GM08714 (cell line): Measurements from ENCODE around the gene KLK1.

Source experiments
- H3K4me3 ChIP-seq: fragments of 200-500 bp; sonication (Bioruptor generic); 2 replicates; pipeline ENCODE4 v1.5.1; 2014; ENCODE audit warnings: mild to moderate bottlenecking, low read length, inconsistent platforms
- ZNF274 ChIP-seq: IDR thresholded peaks from 2 replicates; pipeline ENCODE4 v1.6.1; 2012; ENCODE audit warnings: mild to moderate bottlenecking, low read depth, low read length

KLK1 gene

DNA sequence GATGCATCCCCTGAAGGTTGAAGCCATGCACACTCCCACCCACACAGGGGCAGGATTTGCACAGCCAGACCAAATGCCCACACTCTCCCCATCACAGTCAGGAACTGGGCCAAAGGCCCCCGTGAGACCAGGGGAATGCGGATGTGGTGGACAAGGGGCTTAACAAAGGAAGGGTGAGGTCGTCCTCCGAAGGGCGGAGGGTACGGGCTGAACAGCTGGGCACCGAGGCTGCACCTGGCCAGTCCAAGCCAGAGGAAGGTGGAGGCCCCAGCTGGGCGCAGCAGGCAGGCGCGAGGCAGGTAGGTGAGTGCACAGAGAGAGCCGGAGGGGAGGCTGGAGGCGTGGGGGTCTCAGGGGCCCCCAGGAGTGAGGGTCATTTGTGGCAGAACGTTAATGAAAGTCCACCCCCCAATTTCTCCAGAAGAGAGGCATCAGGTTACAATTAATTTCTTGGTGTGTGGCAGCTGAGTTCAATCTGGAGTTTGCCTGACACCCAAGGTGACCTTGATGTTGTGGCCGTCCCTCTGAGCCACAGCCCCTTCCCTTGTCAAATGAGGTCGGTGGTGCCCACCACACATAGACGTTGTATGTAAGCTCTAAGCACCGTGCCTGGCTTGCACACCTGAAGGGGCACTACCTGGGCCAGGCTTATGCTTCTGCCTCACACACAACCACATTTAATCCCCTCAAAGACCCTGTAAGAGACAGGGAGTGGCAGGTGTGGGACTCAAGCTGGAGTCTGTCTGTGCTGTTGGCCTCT, 6.9 kb upstream of the KLK1 start:
- TF ChIP-seq ZNF274 = no peak

DNA sequence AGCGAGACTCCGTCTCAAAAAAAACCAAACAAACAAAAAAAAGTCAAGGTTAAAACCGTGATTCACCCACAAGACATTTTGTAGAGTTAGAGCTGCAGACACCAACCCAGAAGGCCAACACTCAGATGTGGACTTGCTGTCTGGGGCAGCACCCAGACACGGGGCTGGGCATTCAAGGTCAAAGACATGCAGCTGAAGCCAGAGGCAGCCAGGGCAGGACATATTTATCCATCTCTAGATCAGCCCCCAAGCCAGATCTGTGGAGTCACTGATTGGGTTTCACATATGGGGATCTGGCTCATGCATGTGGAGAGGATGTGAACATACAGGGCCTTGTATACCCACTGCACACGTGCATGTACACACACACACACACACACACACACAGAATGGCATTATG, 6.2 kb upstream of the KLK1 start:
- H3K4me3 ChIP-seq = no peak overlapping the region
- TF ChIP-seq ZNF274 = no peak

More for the DNA sequence above, 6.9 kb upstream of the KLK1 start:
- H3K4me3 ChIP-seq = no peak overlapping the region

DNA sequence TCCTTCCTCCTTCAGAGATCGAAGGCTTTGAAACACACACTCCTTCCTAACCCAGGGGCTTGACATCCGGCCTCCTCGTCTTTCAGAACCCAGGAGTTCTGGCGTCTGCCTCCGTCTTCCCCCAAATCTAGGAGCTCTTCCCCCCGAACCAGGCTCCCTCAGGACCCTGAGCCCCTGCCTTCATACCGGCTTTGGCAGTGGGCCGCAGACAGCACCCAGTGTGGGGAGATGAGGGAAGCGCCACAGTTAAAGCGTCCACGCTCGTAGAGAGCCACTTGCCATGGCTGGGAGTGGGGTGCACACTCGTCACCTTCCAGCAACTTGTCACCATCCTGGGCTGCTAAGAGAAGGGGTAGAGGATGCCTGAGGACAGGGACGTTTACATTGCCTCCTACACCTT, 3.9 kb upstream of the KLK1 start:
- no peak for TF ChIP-seq ZNF274

DNA sequence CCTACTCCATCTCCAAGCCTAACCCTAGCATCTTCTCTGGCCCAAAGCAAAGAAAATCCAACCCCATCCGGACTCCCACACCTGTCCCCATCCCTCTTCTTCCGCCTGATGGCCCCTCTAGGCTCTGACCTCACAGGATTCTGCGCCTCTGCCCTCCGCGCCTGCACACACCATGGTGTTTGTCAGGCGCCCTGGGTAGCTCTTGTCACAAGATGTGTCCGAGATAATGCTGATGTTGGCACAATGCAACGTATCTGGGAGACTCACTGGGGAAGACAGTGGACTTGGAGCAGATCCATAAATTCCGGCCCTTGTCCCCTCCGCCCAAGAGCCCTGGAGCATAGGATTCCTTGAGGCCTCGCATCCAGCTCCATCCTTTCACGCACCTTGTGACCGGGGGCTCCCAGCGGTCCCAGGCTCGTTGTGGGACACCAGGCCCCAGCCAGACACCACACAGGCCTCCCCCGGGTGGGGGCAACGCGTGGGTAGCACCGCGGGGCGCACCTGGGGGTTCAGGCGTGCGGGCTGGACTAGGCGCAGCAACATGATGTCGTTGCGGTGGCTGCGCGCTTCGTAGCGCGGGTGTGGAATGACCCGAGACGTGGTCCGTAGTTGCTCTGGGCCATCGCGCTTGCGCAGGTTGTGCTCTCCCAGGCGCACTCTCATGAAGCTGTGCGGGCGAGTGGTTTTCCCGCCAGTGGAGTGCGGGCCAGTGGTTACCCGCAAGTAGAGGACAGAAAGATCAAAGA, 3.1 kb upstream of the KLK1 start:
- TF ChIP-seq ZNF274 = no peak
- H3K4me3 ChIP-seq = no peak overlapping the region

More for the DNA sequence above, 3.9 kb upstream of the KLK1 start:
- H3K4me3 ChIP-seq = no peak overlapping the region

DNA sequence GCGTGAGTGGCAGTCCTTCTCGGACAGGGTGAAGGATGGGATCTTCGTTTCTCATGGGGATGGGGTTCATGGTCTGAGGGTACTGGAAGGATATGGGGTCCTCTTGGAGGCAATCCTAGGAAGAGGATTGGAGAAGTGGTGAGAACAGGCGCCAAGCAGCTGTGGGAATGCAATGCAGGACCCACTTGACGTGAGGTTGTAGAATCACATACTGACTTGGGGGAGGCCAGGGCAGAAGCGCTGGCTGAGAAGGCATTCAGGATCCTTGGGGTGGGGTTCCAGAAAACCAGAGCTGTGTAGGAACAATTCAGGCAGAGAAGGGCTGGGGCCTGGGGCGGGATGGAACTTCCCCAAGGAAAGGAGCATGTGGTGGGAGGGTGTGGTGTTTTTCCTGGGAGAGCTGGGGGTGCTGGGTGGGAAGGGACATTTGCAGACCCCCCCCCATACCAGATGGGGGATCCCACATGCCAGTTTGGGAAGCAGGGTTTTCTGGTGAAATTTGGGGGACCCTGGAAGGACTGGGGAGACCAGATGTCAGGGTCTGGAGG, 852 bp downstream of the KLK1 start:
- H3K4me3 ChIP-seq = no peak overlapping the region
- TF ChIP-seq ZNF274 = no peak

DNA sequence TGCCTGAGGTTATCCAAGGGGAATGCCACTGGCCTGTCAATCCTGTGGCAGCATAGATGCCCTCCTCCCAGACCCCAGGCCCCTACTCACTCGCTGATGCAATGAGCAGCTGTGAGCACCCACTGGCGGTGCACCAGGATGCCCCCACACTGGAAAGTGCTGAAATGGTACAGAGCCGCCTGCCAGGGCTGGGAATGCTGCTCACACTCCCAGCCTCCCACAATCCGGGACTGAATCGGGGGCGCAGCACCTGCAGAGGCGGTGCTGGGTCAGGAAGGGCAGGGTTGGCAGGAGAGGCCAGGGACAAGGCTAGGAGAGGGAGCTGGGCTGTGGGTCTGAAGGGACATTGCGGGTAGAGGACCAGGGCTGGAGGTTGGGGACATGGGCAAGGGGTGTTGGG, 2.0 kb downstream of the KLK1 start:
- H3K4me3 ChIP-seq = no peak overlapping the region
- no peak for TF ChIP-seq ZNF274

DNA sequence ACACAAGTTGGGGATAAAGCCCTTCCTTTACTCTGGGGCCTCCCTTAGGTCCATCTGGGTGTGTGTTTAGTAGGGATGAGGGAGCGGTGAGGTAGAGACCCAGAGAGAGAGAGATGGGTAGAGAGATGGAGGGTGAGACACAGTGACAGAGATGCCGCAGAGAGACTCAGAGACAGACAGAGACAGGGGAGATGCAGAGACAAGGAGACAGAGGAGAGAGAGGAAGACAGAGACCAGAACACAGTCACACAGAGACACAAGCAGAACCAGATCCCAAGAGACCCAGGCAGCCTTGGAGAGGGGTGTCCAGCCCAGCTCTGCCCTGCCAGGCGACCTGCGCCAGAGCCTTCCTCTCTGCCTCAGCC, 2.4 kb downstream of the KLK1 start:
- no peak overlapping the region; the same call in 1 of the 2 replicates for H3K4me3 ChIP-seq
- TF ChIP-seq ZNF274 = no peak

DNA sequence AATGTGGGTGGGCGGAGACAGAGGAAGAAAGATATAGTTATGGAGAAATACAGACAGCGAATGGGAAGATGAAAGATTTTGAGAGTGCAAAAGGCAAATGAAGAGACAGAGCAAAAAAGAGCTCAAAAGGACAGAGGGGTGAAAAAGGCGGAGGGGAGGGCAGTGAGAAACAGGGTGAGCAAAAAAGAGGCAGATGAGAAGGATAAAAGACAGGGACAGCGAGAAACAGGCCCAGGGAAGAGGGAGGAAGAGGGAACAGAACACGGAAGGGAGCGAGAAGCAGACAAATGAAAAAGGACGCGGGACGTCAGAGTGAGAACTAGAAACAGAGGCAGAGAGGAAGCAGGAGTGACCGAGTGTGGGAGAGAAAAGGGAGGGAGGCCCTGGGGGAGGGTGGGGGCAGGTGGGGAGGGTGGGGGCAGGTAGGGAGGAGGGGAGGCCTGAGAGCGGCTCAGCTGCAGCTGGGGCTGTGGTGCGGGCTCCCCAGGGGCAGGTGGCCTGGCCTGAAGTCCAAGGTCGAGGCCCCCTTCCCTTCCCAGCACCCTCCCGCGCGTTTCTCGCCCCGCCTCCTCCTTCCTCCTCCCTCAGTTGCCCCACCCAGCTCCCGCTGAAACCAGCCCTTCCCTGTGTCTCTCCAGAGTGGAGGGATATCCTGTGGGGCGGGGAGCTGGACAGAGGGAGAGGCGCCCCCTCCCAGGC, 2.9 kb downstream of the KLK1 start:
- TF ChIP-seq ZNF274 = no peak
- H3K4me3 ChIP-seq = peak overlapping the region; percentile 82; the same call in 1 of the 2 replicates

DNA sequence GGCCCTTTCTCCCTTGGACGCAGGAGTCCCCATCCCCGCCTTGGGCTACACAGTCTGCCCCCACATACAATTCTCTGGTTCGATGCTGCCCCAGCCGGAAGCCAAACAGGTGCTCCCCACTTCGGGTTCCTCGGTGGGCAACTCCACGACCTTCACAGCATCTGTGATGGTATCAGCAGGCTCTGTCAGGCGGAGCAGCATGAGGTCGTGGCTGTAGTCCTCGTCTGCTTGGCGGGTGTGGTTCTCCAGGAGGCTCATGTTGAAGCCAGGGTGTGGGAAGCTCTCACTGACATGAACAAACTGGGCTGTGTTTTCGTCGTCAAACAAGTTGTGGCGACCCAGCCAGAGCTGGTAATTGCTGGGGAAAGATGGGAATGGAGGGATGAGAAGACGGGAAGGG, 3.5 kb downstream of the KLK1 start:
- no peak for TF ChIP-seq ZNF274
- peak overlapping the region; percentile 82; the same call in 1 of the 2 replicates for H3K4me3 ChIP-seq

DNA sequence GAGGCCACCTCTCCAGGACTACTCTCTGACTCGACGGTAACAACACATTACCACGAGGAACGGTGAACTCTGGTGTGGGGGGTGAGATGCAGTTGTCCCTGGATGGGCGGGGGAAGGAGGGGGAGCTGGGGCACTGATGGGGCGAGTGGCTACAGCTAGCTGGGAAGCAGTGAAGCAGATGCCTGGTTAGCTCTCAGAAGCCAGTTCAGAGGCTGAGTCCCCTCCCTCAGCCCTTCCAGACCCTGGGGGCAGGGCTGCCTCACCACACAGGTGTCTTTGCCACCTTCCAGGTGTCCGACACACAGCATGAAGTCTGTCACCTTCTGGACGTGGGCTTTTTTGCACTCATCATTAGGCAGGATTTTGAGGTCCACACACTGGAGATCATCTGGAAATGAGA, 4.0 kb downstream of the KLK1 start:
- H3K4me3 ChIP-seq = peak overlapping the region; percentile 82; the same call in 1 of the 2 replicates
- TF ChIP-seq ZNF274 = no peak

DNA sequence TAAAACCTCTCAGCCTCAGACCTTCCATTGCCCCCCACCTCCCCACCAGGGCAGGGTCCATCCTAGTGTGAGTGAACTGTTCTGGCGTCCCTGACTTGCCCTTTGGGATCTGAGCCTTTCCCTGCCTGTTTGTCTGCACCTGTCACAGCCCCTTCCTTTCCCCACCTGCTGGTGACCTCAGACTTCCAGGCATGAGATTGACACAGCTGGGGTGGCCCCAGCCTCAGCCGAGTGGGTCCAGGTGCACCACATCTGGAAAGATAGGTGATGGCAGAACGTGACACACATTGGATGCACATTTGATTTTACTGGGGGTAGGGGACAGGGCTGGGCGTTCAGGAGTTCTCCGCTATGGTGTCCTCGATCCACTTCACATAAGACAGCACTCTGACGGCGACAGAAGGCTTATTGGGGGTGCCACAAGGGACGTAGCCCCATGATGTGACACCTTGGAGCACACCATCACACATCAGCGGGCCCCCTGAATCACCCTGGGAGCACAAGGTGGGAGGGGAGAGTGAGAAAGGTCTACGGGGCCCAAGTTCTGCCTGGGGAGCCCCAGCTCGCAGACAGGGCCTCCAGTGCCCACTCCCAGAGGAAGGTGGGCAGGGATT, 4.6 kb downstream of the KLK1 start:
- TF ChIP-seq ZNF274 = no peak
- H3K4me3 ChIP-seq = peak overlapping the region; percentile 82; the same call in 1 of the 2 replicates

DNA sequence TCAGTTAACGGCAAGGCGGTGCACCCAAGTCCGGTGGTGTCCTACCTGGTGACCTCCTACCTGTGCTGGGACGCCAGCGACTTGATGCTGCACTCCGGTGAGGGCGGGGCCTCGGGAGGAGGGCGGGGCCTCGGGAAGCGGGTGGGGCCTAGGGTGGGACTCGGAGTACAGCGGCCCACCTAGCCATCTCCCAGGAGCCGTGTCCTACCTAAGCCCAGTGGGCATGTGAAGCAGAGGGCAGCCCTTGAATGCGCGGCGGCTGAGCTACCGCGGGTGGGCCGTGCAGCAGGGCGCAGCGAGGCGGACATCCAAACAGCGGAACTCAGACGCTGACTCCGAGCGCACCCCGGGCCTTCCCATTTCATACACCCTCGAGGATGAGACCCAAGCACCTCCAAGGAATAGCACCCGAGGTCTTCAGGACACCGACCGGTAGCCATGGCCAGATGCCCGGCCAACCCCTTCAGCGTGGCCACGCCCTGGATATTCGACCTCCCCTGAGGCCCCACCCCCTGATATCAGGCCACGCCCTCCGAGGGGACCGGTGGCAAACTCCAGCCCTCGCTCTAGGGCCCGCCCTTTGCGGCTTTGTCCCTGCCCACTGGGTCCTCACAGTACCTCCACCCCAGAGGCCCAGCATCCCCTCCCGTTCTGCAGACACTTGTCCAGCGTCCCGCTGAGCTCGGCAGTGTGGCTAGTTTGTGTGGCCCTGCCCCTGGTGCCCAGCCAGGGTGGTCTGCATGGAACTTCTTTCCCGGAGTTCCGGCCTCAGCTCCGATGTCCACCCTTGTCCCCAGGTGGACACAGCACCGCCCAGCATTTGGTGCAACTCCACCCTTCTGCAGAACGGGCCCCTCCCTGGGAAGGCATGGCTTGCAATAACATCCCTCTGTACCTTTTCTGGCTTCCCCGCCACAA, 5.4 kb downstream of the KLK1 start:
- no peak for TF ChIP-seq ZNF274
- peak overlapping the region; percentile 82 for H3K4me3 ChIP-seq

DNA sequence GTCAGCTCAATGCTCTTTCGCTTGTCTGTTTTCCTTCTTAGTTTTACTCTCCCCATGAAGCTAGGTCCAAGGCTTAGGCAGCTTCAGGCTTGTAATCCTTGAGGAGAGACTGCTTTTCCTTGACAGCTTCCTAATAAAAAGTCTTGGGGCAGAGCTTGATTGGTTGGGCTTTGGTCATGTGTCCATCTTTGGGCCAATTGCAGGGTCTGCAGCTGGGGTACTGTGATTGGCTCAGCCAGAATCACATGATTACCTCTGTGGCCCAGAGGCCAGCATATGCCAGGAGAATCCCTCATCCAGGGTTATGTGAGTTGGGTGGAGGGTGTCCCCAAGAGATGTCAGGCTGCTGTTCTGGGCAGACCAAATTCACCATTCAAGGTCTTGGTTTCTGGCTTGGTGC, 8.1 kb downstream of the KLK1 start:
- no peak overlapping the region for H3K4me3 ChIP-seq
- TF ChIP-seq ZNF274 = no peak
